ENCODE data around the gene IGFN1. TPM values are rescaled to one million over a fixed set of nuclear protein-coding genes. Genes with fewer than 3 reads are reported as not detected.
"Not testable (repeated sequence)": the region's sequence is repeated elsewhere in the genome, so short reads cannot be mapped to it uniquely, and the experiment has no call there.

IGFN1 gene
- total RNA-seq, 1 donor from 2014 or later: not detected

DNA sequence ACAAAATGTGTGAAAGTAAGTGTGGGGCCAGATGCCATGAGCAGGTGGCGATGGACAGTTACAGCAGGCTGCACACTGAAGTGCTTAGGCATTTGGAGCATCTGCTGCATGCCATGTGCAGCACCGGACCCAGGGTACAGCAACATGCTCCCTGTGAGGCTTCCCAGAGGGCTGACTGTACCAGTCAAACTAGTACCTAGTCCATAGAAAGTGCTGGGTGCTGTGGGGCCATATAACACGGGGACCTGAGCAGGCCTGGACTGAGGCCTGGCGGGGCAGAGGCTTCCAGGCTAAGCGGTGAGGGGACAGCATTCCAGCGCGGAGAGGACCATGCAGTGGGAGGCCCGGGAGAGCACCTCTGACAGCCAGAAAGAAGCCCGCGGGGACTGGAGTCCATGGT is 62.8 kb downstream of the IGFN1 start:
- Mint-ChIP-seq H3K27me3 (ENCODE audit: low read depth) (no peaks in the 10 kb centered on the region), H3K4me3 (ENCODE audit: low read depth) (no peak overlapping the region), H3K4me1 (ENCODE audit: low read depth) (no peaks in the 10 kb centered on the region), H3K36me3 (ENCODE audit: low read depth) (no peaks in the 10 kb centered on the region), H3K27ac (no peak overlapping the region), H3K9me3 (no peaks in the 10 kb centered on the region)
- intact Hi-C loops (cut with micrococcal nuclease): no loop called here
- DNase-seq (ENCODE audit: low spot score): peak; percentile 4

DNA sequence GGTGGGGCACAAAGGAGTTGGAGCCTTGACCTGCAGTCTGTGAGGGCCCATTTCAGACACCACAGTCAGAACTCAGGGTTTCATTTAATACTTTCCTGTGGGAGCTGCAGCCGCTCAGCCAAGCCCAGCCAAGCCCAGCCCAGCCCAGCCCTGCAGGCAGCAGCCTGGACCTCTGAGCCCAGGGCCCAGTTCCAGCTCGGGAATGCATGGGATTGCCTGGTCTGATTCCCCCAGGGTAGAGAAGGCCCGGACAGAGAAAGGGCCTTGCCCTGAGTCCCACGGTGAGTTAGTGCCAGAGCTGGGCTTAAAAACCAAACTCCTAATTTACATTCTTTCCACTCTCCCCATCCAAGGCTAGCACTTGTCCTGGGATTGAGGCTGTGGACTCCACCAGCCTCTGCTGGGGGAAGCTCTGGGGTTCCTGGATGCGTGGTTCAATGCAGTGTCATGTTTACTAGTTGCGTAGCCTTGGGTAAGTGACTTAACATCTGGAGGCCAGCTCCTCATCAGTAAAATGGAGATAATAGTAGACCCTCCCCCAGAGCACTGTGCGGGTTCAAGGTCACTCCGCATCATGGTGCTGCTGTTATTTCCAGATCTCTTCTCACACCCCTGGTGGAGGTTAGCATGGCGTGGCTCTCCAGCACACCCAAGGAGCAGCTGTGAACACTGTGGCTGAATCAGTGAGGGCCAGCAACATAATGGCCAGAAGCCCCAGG is 63.4 kb downstream of the IGFN1 start:
- H3K36me3 Mint-ChIP-seq (ENCODE audit: low read depth): no peaks in the 10 kb centered on the region

DNA sequence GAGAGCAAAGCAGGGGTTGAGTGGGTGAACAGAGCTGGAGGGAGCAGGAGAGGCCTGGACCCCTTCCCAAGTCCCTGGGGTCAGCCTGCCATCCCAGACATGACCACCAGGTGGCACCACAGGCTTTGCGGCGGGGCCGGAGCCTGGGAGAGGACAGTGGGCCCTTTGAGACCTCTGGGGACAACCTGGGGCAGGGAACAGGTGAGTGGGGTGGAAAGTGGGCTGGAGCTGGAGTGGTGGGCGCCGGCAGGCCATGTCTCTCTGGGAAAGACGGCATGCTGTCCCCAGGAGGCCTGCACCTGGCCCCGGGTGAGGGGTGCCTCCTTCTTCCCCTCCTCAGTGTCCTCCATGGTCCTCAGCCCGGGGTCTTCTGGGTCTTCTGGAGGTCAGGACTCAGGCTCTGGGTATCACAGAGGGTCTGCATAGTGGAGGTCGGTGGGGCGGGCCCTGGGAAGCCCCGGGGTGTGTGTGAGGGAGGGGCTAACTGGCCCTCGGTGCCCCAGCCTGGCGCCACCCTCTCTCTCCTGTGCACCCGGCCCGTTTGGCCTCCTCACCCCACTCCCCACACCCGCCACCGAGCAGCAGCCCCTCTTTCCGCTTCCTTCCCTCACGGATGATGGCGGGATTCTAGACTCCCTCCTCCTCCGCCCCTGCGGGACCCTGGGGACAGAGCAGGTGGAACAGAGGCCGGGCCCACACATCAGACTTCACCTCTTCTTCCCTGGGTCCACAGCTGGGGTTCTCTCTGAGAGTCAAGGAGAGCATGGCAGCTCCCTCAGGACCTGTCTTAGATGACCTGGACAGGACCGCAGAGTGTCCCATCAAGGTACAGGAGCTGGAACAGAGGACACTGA is 64.2 kb downstream of the IGFN1 start:
- no peaks in the 10 kb centered on the region for H3K36me3 Mint-ChIP-seq (ENCODE audit: low read depth)
- H3K9me3 Mint-ChIP-seq: no peaks in the 10 kb centered on the region
- DNase-seq (ENCODE audit: low spot score): peak; percentile 35
- no peaks in the 10 kb centered on the region for H3K27me3 Mint-ChIP-seq (ENCODE audit: low read depth)
- no peak overlapping the region for H3K27ac Mint-ChIP-seq
- intact Hi-C loops (cut with micrococcal nuclease): no loop called here
- H3K4me1 Mint-ChIP-seq (ENCODE audit: low read depth): no peaks in the 10 kb centered on the region
- H3K4me3 Mint-ChIP-seq (ENCODE audit: low read depth): no peak overlapping the region

More for the DNA sequence above, 63.4 kb downstream of the IGFN1 start:
- Mint-ChIP-seq H3K4me1 (ENCODE audit: low read depth) (no peaks in the 10 kb centered on the region), H3K9me3 (no peaks in the 10 kb centered on the region), H3K27ac (no peak overlapping the region), H3K27me3 (ENCODE audit: low read depth) (no peaks in the 10 kb centered on the region), H3K4me3 (ENCODE audit: low read depth) (no peak overlapping the region)
- intact Hi-C loops (cut with micrococcal nuclease): no loop called here
- DNase-seq (ENCODE audit: low spot score): peak; percentile 3

DNA sequence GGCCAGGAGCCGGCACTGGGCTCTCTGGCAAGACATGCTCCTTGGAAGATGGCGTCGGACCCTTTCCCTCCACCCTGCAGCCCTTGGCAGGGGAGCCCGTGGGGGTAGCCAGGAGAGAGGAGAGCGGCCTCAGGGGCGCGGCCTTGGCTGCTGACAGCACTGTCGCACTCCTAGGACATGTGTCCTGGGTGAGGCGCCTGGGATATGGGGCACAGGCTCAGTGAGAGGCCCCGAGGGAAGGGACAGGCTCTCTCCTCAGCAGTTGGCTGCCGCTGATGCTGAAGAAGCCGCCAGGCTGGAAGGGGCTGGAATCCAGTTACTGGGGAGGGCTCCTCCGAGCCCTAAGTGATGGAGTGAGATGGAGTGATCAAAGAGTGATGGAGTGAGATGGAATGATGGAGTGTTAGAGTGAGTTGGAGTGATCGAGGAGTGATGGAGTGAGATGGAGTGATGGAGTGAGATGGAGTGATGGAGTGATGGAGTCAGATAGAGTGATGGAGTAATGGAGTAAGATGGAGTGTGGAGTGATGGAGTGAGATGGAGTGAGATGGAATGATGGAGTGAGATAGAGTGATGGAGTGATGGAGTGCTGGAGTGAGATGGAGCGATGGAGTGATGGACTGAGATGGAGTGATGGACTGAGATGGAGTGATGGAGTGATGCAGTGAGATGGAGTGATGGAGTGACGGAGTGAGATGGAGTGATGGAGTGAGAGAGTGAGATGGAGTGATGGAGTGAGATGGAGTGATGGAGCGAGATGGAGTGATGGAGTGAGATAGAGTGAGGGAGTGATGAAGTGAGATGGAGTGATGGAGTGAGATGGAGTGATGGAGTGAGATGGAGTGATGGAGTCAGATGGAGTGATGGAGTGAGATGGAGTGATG is 65.1 kb downstream of the IGFN1 start:
- Mint-ChIP-seq H3K36me3 (ENCODE audit: low read depth) (no peaks in the 10 kb centered on the region), H3K4me3 (ENCODE audit: low read depth) (no peak overlapping the region), H3K9me3 (no peaks in the 10 kb centered on the region)

DNA sequence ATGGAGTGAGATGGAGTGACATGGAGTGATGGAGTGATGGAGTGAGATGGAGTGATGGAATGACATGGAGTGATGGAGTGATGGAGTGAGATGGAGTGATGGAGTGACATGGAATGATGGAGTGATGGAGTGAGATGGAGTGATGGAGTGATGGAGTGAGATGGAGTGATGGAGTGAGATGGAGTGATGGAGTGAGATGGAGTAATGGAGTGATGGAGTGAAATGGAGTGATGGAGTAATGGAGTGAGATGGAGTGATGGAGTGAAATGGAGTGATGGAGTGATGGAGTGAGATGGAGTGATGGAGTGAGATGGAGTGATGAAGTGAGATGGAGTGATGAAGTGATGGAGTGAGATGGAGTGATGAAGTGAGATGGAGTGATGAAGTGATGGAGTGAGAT is 67.5 kb downstream of the IGFN1 start:
- H3K9me3 Mint-ChIP-seq; H3K4me3 Mint-ChIP-seq (ENCODE audit: low read depth); H3K36me3 Mint-ChIP-seq (ENCODE audit: low read depth); DNase-seq (ENCODE audit: low spot score); H3K27me3 Mint-ChIP-seq (ENCODE audit: low read depth); intact Hi-C loops (cut with micrococcal nuclease); H3K27ac Mint-ChIP-seq; H3K4me1 Mint-ChIP-seq (ENCODE audit: low read depth): not testable (repeated sequence)

More for the DNA sequence above, 65.1 kb downstream of the IGFN1 start:
- peak; percentile 4 for DNase-seq (ENCODE audit: low spot score)
- intact Hi-C loops (cut with micrococcal nuclease): no loop called here
- H3K4me1 Mint-ChIP-seq (ENCODE audit: low read depth): no peaks in the 10 kb centered on the region
- no peak overlapping the region for H3K27ac Mint-ChIP-seq
- peaks cover 4% of the 10 kb centered on the region for H3K27me3 Mint-ChIP-seq (ENCODE audit: low read depth)

DNA sequence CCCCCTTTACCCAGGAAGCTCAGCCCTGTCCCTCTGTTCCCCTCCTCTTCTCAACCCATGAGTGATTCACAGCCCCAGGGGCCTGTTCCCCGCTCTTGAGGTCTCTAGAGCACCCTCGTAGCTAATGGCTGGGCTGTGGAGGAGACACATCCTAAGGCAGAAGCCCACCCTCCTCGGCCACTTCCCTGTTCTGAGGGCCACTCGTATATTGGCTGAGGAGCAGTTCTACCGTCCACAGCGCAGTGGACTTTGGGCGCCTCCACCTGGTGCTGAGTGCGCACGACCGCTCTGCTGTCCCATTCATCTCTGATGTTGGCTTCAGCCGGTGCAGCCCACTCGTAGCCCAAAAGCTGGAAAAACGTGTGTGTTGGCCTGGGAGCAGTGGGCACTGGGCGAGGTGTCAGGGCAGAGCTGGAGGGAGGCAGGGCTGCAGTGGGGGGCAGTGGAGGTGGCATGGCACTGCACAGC is 68.2 kb downstream of the IGFN1 start:
- H3K36me3 Mint-ChIP-seq (ENCODE audit: low read depth): no peaks in the 10 kb centered on the region
- no peaks in the 10 kb centered on the region for H3K9me3 Mint-ChIP-seq
- no peak overlapping the region for H3K4me3 Mint-ChIP-seq (ENCODE audit: low read depth)
- H3K4me1 Mint-ChIP-seq (ENCODE audit: low read depth): no peaks in the 10 kb centered on the region
- intact Hi-C loops (cut with micrococcal nuclease): no loop called here
- H3K27ac Mint-ChIP-seq: no peak overlapping the region
- peaks cover 5% of the 10 kb centered on the region for H3K27me3 Mint-ChIP-seq (ENCODE audit: low read depth)
- no peak for DNase-seq (ENCODE audit: low spot score)

DNA sequence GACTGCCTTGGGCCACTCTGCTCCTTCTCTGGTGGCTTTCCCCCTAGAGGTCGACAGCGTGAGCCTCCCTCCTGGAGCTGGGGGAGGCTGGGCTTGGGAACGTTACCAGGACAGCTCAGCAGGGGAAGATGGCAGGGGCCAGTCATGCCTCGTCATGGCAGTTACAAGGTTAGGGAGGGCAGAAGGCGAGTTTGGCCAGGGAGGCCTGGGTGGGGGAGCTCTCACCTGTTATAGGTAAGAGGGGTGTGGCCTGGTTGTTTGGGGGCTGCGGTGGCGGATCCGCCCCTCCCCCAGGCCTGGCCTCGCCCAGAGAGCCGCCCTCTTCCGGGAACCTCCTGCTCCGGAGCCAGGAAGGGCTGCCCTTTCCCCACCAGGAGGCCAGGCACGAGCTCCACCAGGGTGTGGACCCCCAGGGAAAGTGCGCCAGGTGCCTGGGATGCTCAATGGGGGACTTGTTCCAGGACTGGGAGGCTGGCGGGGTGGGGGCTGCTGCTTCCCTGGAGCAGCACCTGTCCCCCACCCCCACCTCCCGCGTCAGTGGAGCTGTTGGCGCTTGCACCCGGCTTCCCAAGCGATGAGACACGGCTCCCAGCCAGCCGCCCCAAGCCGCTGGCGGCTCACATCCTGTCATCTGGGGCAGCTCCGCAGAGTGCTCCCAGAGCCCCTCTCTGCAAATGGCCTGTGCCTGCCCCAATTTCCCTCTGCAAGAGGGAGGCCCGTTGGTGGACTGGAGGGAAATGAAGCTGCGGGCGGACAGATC is 69.0 kb downstream of the IGFN1 start:
- Mint-ChIP-seq H3K9me3 (no peaks in the 10 kb centered on the region), H3K4me3 (ENCODE audit: low read depth) (no peak overlapping the region), H3K27ac (no peak overlapping the region), H3K4me1 (ENCODE audit: low read depth) (no peaks in the 10 kb centered on the region), H3K27me3 (ENCODE audit: low read depth) (peaks cover 5% of the 10 kb centered on the region), H3K36me3 (ENCODE audit: low read depth) (no peaks in the 10 kb centered on the region)
- intact Hi-C loops (cut with micrococcal nuclease): no loop called here
- DNase-seq (ENCODE audit: low spot score): peak; percentile 6

DNA sequence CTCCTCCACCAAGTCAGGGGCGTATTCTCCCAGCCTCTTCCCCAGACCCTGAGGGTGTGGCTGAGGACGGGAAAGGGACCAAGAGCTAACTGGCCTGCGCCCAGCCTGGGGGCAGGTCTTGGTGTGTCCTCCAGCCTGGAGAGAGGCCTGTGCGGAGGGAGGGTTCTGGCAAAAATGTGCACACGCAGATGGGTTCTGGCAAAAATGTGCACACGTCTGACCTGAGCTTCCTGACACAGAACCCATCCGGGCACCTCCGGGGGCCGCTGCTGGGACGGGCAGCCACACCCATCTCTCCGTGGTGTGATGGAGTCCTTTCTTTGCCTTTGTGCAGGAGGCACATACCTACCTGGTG is 69.6 kb downstream of the IGFN1 start:
- DNase-seq (ENCODE audit: low spot score): peak; percentile 8
- intact Hi-C loops (cut with micrococcal nuclease): no loop called here
- Mint-ChIP-seq H3K27me3 (ENCODE audit: low read depth) (peaks cover 5% of the 10 kb centered on the region), H3K4me3 (ENCODE audit: low read depth) (no peak overlapping the region), H3K36me3 (ENCODE audit: low read depth) (no peaks in the 10 kb centered on the region), H3K27ac (no peak overlapping the region), H3K9me3 (no peaks in the 10 kb centered on the region), H3K4me1 (ENCODE audit: low read depth) (no peaks in the 10 kb centered on the region)

DNA sequence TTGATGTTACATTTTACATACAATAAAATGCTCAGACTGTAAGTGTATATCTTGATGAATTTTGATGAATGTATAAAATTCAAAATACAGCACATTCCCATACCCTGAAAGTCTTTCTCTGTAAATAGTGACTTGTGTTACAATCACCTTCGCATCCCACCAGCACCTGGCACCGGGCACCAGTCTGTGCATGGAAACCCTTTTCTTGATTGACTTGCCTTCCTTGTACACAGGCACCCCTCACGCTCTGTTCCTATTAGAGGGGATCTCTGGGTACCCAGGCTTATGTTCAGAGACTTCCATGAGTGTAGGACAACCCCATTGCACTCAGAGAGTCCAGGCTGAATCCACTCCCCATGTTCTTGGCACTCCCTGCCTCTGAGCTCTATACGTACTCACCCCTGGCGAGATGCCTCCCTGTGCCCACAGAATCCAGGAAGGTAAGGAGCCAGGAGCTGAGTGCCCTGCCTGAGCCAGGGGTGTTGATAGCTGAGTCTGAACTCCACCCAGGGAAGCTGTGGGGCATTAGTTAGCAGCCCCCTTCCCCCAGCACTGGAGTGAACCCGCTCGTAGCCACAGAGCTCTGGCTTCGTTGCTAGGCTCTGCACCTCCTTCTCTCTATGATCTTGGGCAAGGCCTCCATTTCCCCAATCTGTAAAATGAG is 70.2 kb downstream of the IGFN1 start:
- Mint-ChIP-seq H3K27me3 (ENCODE audit: low read depth) (peaks cover 5% of the 10 kb centered on the region), H3K27ac (no peak overlapping the region), H3K36me3 (ENCODE audit: low read depth) (no peaks in the 10 kb centered on the region), H3K4me3 (ENCODE audit: low read depth) (no peak overlapping the region), H3K9me3 (no peaks in the 10 kb centered on the region), H3K4me1 (ENCODE audit: low read depth) (no peaks in the 10 kb centered on the region)
- intact Hi-C loops (cut with micrococcal nuclease): no loop called here
- no peak for DNase-seq (ENCODE audit: low spot score)

DNA sequence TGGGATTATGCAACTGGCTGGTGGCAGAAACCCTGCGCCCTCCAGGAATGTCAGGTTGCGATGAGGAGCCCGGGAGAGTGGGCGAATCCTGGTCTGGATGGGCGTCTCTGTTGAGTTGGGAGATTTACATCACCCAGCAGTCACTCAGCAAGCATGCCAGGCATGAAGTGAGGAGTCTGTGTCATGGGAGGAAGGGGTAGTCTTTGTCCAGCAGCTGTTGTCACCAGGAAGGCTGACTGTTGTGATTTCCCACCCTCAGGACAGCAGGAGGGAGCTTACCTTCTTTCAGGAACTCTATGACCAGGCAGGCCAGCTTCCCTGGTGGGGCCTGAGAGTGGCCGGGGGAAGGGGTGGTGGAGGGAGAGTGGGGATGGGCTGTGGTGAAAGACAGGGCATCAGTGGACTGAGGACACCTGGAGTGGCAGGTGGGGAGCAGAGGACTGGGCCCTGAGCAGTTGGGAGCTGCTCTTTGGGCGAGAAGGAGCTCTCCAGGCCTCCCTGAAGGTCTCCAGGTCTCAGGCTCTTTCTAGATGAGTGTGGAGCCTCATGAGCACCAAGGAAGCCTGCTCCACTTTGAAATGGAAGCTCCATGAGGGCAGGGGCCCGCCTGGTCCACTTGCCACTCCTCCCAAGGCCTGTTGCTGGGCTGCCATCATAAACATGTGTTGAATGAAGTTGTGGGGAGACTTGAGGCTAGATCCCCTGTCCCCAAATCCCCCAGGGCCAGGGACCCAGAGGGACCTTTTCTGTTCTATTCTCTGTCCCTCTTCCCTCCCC is 71.3 kb downstream of the IGFN1 start:
- peaks cover 13% of the 10 kb centered on the region for H3K27me3 Mint-ChIP-seq (ENCODE audit: low read depth)
- no peaks in the 10 kb centered on the region for H3K36me3 Mint-ChIP-seq (ENCODE audit: low read depth)
- no peak overlapping the region for H3K4me3 Mint-ChIP-seq (ENCODE audit: low read depth)
- intact Hi-C loops (cut with micrococcal nuclease): no loop called here
- no peak overlapping the region for H3K27ac Mint-ChIP-seq
- no peaks in the 10 kb centered on the region for H3K9me3 Mint-ChIP-seq
- peak; percentile 4 for DNase-seq (ENCODE audit: low spot score)
- H3K4me1 Mint-ChIP-seq (ENCODE audit: low read depth): no peaks in the 10 kb centered on the region

DNA sequence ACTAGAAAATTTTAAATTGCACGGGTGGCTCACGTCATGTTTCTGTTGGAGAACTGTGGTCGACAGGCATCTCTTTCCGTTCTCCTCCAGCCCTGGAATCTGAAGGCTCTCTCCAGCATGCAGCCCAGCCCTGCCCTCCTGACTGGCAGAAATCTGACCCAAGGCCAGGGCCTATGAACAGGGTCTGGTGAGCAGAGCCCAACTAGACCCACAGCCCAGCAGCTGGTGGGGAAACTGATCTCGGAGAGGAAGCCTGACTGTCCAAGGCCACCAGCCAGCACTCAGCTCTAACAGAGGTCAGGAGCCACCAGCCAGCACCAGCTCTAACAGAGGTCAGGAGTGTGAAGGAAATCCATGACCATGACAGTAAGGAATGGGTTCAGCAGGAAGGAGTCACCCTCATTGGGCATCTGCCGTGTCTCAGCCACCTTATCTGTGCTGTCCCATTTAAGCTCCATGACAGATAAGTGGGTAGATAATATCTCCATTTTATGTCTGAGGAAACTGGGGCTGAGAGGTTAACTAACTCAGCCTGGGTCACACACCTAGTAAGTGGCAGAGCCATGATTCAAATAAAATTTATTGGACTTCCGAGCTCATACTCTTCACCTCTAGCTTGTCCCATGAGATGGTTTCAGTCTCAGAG is 72.5 kb downstream of the IGFN1 start:
- H3K4me1 Mint-ChIP-seq (ENCODE audit: low read depth): no peaks in the 10 kb centered on the region
- peaks cover 20% of the 10 kb centered on the region for H3K27me3 Mint-ChIP-seq (ENCODE audit: low read depth)
- no peaks in the 10 kb centered on the region for H3K9me3 Mint-ChIP-seq
- DNase-seq (ENCODE audit: low spot score): peak; percentile 4
- no peak overlapping the region for H3K27ac Mint-ChIP-seq
- H3K4me3 Mint-ChIP-seq (ENCODE audit: low read depth): no peak overlapping the region
- H3K36me3 Mint-ChIP-seq (ENCODE audit: low read depth): no peaks in the 10 kb centered on the region
- intact Hi-C loops (cut with micrococcal nuclease): no loop called here

All from activated T-helper 2 cell treated with anti-CD3 and anti-CD28 coated beads, Interferon-gamma antibody, Interleukin-2, Interleukin-4, amounts not matched to agents 10 μg/mL and 5 μg/mL and 100 μg/mL, durations not matched to agents 14 hours and 24 hours and 36 hours (primary cell).